ENCODE data around the gene SYT17.

- no peak for TF ChIP-seq CTCF (IDR thresholded peaks at IDR 0.05 in 2 of 3, conservative IDR thresholded peaks at IDR 0.05 in 1 of 3; ENCODE audit: control insufficient read depth in 2 of 3, extremely low read depth in 1 of 3, insufficient read depth in 1 of 3, low read depth in 3 of 3, low read length in 3 of 3)
- TF ChIP-seq FOXM1 (IDR thresholded peaks at IDR 0.05; ENCODE audit: low read depth, low read length) = no peak
- no peak for TF ChIP-seq RFX5 (IDR thresholded peaks at IDR 0.05; ENCODE audit: low read depth, low read length)
- TF ChIP-seq TBL1XR1 (IDR thresholded peaks at IDR 0.05; ENCODE audit: low read depth, low read length) = no peak
- TF ChIP-seq SP1 (IDR thresholded peaks at IDR 0.05; ENCODE audit: low read depth, low read length) = no peak
- no peak for TF ChIP-seq RAD21 (IDR thresholded peaks at IDR 0.05; ENCODE audit: insufficient read depth, low read depth, low read length)
These were observed 70.4 kb downstream of the SYT17 start for GRCh38 chr16:19238406-19238805.

Measured in GM12878 (cell line).